Central memory CD8-positive, alpha-beta T cell (primary cell): ENCODE measurements around the gene CPSF6.

Source experiments
- ATAC-seq: fragments of 150-1000 bp; cut with Tn5 transposase; replicated peaks from 2 replicates; pipeline ENCODE4 v1.10.0; 2022; ENCODE audit warnings: mild to moderate bottlenecking, moderate FRiP score, moderate number of reproducible peaks; ENCODE audit not compliant: poor library complexity, severe bottlenecking; ENCODE audit errors: extremely low read depth
- DNase-seq, 2 donors: peaks; one replicate each; pipeline ENCODE4 v3.0.0; 2021; ENCODE audit warnings: low spot score in 2 of 2
- H3K27ac Mint-ChIP-seq: one replicate; pipeline ENCODE4 v1.8.0; 2022; ENCODE audit warnings: low read depth, mild to moderate bottlenecking, moderate library complexity, mixed read lengths
- H3K27me3 Mint-ChIP-seq: one replicate; pipeline ENCODE4 v1.8.0; 2022; ENCODE audit warnings: mixed read lengths
- H3K36me3 Mint-ChIP-seq: one replicate; pipeline ENCODE4 v1.8.0; 2022; ENCODE audit warnings: mild to moderate bottlenecking, moderate library complexity, mixed read lengths; ENCODE audit not compliant: insufficient read depth
- H3K4me1 Mint-ChIP-seq: one replicate; pipeline ENCODE4 v1.8.0; 2022; ENCODE audit warnings: mixed read lengths
- H3K4me3 Mint-ChIP-seq: one replicate; pipeline ENCODE4 v1.8.0; 2022; ENCODE audit warnings: mild to moderate bottlenecking, moderate library complexity, mixed read lengths
- H3K9me3 Mint-ChIP-seq: one replicate; pipeline ENCODE4 v1.8.0; 2022; ENCODE audit warnings: mixed read lengths

CPSF6 gene

DNA sequence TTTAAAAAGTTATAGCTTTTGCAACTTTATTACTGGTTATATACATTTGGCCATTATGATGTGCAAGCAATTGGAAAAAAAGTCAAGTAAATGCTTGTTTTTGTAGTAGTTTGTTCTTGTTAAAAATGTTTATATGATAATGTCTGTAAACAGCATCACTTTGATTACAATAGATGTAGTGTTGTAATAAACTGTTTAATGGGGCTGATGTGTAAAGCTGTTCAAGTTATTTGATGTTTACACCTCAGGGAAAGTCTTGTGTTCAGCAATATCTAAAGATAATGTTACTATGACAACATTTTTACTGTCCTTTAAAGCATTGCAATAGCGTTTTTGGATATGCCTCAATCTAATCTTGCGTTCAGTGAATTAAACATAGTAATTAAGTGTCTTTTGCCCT is 30.4 kb downstream of the CPSF6 start:
- H3K36me3 Mint-ChIP-seq: peaks cover 32% of the 10 kb centered on the region
- no peak overlapping the region for H3K4me3 Mint-ChIP-seq
- DNase-seq: no peak
- no peaks in the 10 kb centered on the region for H3K27me3 Mint-ChIP-seq
- ATAC-seq: no peak
- H3K27ac Mint-ChIP-seq: no peak overlapping the region
- peaks cover 12% of the 10 kb centered on the region for H3K4me1 Mint-ChIP-seq
- H3K9me3 Mint-ChIP-seq: no peaks in the 10 kb centered on the region

DNA sequence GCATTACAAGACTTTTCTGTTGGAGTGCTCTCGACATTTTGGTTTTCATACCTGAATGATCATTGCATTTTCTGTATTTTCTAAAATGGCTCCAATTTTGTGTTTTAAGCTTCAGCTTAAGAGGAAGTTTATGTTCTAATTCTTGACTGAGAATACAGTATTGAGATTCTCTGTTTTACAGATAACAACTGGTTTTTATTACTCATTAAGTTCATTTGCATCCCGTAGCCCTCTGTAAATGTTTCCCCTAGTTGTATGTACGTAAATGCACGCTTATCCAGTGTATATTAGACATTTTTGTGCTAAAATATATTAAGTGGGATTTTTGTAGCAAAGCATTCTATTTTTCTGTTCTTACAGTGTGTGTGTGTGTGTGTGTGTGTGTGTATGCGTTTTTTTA is 33.1 kb downstream of the CPSF6 start:
- H3K27ac Mint-ChIP-seq: no peak overlapping the region
- ATAC-seq: no peak

DNA sequence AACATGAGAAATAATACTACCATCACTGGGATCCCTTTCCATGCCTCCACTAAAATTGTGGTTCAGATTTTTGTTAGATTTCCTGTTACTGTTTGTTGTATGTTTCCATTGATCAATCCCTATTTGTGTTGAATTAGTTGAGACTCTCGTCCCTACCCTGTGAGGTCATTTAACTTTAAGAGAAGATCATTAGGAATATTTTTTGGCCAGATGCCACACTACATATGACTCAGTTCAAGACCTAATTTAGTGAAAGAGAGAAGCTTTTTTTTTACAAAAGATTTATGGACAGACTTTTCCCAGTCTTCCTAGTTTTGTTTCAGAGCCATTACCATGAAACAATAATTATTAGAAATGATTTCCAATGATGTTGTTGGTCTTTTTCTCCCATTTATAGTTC is 35.5 kb downstream of the CPSF6 start:
- H3K4me3 Mint-ChIP-seq: no peak overlapping the region
- H3K27ac Mint-ChIP-seq: peak overlapping the region; percentile 25
- H3K9me3 Mint-ChIP-seq: no peaks in the 10 kb centered on the region
- no peaks in the 10 kb centered on the region for H3K27me3 Mint-ChIP-seq
- H3K4me1 Mint-ChIP-seq: peaks cover 40% of the 10 kb centered on the region
- DNase-seq (no peak), ATAC-seq (no peak)
- H3K36me3 Mint-ChIP-seq: peaks cover 18% of the 10 kb centered on the region

More for the DNA sequence above, 33.1 kb downstream of the CPSF6 start:
- H3K36me3 Mint-ChIP-seq: peaks cover 23% of the 10 kb centered on the region
- DNase-seq: no peak
- H3K27me3 Mint-ChIP-seq: no peaks in the 10 kb centered on the region
- peaks cover 24% of the 10 kb centered on the region for H3K4me1 Mint-ChIP-seq
- H3K4me3 Mint-ChIP-seq: no peak overlapping the region
- no peaks in the 10 kb centered on the region for H3K9me3 Mint-ChIP-seq

DNA sequence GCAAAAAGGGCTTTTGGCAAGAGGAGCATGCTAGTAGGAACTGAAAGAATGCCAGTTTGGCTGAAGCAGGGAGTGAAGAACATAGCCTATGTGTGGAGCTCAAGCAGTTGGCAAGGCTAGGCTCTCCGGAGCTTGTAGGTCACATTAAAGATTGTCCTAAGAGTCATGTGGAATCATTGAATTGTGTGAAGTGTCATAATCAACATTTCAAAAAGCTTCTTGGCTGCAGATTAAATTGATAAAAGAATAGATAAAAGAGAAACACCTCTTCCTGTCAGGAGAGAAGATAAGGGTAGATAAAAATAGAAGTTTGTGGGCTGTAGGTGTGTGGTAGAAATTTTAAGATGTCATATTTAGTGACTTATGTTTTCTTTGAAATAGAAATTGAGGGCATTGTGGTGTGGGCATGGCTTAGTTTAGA is 36.1 kb downstream of the CPSF6 start:
- peaks cover 16% of the 10 kb centered on the region for H3K36me3 Mint-ChIP-seq
- H3K4me1 Mint-ChIP-seq: peaks cover 40% of the 10 kb centered on the region
- no peaks in the 10 kb centered on the region for H3K27me3 Mint-ChIP-seq
- H3K4me3 Mint-ChIP-seq: peak overlapping the region; percentile 2
- H3K9me3 Mint-ChIP-seq: no peaks in the 10 kb centered on the region
- ATAC-seq (peak; percentile 47), DNase-seq (no peak)
- peak overlapping the region; percentile 38 for H3K27ac Mint-ChIP-seq

DNA sequence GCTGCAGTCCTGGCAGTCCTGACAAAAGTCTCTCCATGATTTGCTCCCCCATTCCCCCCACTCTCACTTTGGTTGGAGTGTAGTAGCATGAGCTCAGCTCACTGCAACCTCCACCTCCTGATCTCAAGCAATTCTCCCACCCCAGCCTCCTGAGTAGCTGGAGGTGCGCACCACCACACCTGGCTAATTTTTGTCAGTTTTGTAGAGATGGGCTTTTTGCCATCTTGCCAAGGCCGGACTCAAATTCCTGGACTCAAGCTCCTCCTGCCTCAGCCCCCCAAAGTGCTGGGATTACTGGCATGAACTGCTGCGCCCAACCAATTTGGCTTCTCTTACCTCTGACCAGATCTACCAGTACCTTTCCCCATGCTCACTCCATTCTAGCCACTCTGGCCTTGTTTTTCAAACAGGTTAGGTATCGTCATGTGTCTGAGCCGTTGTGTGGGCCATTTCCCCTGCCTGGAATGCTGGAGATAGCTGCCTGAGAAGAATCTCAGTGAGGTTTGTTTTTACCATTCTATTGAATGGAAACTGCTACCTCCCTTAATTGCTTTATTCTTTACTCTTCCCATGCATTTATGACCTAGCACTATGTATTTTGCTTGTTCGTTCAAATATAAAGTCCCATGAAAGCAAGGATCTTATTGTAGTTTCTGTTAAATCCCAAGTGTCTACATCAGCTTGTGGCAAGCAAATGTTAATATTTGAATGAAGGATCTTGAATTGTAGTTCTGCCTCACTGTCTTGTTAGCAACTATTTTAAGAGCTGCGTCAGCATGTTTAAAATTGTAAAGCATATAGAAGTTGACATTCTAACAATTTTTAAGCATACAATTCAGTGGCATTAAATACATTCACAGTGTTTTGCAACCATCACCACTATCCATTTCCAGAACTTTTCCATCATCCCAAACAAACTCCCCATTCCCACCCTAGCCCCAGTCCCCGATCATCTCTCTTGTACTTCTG is 39.7 kb downstream of the CPSF6 start:
- Mint-ChIP-seq H3K9me3 (no peaks in the 10 kb centered on the region), H3K27ac (no peak overlapping the region), H3K36me3 (peaks cover 9% of the 10 kb centered on the region), H3K27me3 (no peaks in the 10 kb centered on the region), H3K4me3 (no peak overlapping the region), H3K4me1 (peaks cover 40% of the 10 kb centered on the region)
- DNase-seq (no peak), ATAC-seq (no peak)

DNA sequence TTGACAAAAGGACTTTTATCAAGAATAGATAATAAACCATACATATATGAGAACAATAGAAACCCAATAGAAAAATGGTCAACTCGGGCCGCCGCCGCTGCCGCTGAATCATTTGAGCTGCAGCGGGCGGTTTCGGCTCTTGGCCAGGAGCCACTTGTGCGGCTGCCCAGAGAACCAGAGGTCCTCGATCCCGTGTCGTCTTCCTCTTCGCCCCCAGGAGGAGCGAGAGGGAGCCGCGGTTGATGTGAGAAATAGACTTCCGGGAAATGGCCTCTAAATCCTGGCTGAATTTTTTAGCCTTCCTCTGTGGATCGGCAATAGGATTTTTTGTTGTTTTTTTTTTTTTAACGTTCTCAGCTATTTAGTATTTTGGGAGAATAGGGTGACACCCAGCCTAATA is 44.8 kb downstream of the CPSF6 start:
- DNase-seq (no peak), ATAC-seq (peak; percentile 36)
- peaks cover 23% of the 10 kb centered on the region for H3K4me1 Mint-ChIP-seq
- peaks cover 2% of the 10 kb centered on the region for H3K36me3 Mint-ChIP-seq
- H3K27me3 Mint-ChIP-seq: peaks cover 14% of the 10 kb centered on the region
- H3K27ac Mint-ChIP-seq: no peak overlapping the region
- H3K9me3 Mint-ChIP-seq: no peaks in the 10 kb centered on the region
- peak overlapping the region; percentile 57 for H3K4me3 Mint-ChIP-seq

DNA sequence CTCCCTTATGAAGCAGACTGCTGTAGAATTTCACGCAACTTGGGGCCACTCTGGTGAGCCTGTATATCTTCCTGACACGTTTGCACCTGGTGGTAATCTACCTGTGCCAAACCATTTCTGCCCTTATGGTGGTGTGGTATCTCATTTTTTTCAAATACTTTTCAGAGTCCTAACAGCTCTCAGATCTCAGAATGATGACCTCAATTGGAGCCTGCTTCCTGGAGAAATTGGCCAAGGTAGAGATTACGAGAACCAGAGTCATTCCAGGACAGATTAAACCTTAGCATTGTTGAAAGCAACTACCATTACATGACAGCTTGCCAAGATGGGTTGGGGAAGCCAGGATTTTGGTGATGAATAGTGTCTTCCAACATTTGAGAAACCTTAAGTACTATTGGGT is 48.2 kb downstream of the CPSF6 start:
- H3K27me3 Mint-ChIP-seq: peaks cover 44% of the 10 kb centered on the region
- ATAC-seq: no peak
- H3K27ac Mint-ChIP-seq: no peak overlapping the region
- no peak for DNase-seq
- peaks cover 2% of the 10 kb centered on the region for H3K36me3 Mint-ChIP-seq
- H3K4me1 Mint-ChIP-seq: peaks cover 24% of the 10 kb centered on the region
- H3K4me3 Mint-ChIP-seq: no peak overlapping the region
- H3K9me3 Mint-ChIP-seq: no peaks in the 10 kb centered on the region

DNA sequence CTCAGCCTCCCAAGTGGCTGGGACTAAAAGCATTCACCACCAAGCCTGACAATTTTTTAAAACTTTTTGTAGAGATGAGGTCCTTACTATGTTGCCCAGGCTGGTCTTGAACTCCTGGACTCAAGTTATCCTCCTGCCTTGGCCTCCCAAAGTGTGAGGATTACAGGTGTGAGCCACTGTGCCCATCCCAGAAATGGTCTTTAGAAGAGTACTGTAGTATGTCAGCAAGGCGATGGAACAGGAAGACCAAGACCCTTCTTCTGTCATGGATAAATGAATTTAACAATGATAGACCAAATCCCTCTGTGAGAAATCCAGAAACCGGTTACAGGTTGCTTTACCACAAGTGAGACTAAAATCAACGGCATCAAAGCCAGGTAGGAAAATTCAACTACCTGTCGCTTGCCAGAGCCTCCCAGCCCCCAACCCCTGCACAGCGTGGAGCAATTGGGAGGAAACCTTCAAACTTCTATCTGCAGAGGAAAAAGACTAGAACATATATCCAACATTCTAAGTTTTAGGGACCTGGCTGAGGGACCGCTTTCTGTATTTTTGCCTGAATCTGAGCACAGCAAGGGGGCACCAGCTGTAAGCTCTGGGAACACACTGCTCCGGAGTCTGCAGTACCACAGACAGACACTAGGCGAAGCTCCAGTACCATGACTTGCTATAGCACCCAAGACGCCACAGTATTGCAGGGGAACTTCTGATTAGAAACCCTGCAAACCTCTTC is 51.3 kb downstream of the CPSF6 start:
- ATAC-seq: peak; percentile 99

DNA sequence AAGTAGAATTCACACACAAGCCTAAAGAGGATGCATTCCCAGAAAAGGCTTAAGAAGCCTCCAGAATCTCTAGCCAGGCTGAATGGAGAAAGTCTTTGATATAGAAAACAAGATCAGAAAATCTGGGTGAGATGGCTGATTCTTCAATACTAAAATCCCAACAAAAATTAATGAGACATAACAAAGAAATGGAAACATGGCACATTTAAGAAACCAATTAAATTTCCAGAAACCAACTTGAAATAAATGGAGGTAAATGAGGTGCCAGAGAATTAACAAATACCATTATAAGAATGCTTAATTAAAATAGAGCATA is 51.9 kb downstream of the CPSF6 start:
- Mint-ChIP-seq H3K9me3 (no peaks in the 10 kb centered on the region), H3K36me3 (no peaks in the 10 kb centered on the region), H3K27me3 (peaks cover 78% of the 10 kb centered on the region), H3K27ac (no peak overlapping the region), H3K4me3 (no peak overlapping the region), H3K4me1 (peaks cover 4% of the 10 kb centered on the region)
- ATAC-seq: no peak
- DNase-seq: no peak

More for the DNA sequence above, 51.3 kb downstream of the CPSF6 start:
- Mint-ChIP-seq H3K9me3 (no peaks in the 10 kb centered on the region), H3K36me3 (no peaks in the 10 kb centered on the region), H3K4me1 (peaks cover 4% of the 10 kb centered on the region), H3K27me3 (peaks cover 73% of the 10 kb centered on the region), H3K4me3 (no peak overlapping the region), H3K27ac (no peak overlapping the region)
- DNase-seq: peak; percentile 63 to 68

DNA sequence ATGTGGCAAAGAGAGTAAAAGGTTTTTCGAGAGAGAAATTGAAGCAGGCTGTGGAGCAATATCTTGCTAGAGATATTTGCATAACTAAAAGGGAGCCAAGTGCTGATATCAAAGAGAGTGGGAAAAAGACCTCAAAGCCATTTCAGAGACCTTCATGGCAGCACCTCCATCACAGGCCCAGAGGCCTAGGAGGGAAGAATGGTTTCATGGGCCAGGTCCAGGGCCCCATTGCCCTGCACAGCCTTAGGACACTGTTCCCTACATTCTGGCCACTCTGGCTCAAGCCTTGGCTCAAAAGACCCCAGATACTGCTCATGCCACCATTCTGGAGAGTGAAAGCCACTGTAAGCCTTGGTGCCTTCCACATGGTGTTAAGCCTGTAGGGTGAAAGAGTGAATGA is 58.8 kb downstream of the CPSF6 start:
- no peak overlapping the region for H3K27ac Mint-ChIP-seq
- no peak overlapping the region for H3K4me3 Mint-ChIP-seq
- H3K4me1 Mint-ChIP-seq: no peaks in the 10 kb centered on the region

DNA sequence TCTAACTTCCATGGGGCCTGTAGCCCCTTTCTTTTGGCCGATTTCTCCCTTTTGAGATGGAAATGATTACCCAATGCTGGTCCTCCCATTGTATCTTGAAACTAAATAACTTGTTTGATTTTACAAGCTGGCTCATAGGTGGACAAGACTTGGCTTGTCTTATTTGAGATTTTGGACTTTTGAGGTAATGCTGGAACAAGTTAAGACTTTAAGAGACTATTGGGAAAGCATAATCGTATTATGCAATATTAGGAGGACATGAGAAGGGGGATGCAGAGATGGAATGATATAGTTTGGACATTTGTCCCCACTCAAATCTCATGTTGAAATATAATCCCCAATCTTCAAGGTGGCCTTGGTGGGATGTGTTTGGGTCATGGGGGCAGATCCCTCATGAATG is 59.6 kb downstream of the CPSF6 start:
- no peaks in the 10 kb centered on the region for H3K36me3 Mint-ChIP-seq
- H3K4me1 Mint-ChIP-seq: no peaks in the 10 kb centered on the region
- no peak overlapping the region for H3K4me3 Mint-ChIP-seq
- DNase-seq: no peak
- H3K9me3 Mint-ChIP-seq: no peaks in the 10 kb centered on the region
- peaks cover 27% of the 10 kb centered on the region for H3K27me3 Mint-ChIP-seq
- no peak for ATAC-seq
- no peak overlapping the region for H3K27ac Mint-ChIP-seq

More for the DNA sequence above, 58.8 kb downstream of the CPSF6 start:
- ATAC-seq (no peak), DNase-seq (no peak)
- Mint-ChIP-seq H3K27me3 (peaks cover 35% of the 10 kb centered on the region), H3K9me3 (no peaks in the 10 kb centered on the region), H3K36me3 (no peaks in the 10 kb centered on the region)

DNA sequence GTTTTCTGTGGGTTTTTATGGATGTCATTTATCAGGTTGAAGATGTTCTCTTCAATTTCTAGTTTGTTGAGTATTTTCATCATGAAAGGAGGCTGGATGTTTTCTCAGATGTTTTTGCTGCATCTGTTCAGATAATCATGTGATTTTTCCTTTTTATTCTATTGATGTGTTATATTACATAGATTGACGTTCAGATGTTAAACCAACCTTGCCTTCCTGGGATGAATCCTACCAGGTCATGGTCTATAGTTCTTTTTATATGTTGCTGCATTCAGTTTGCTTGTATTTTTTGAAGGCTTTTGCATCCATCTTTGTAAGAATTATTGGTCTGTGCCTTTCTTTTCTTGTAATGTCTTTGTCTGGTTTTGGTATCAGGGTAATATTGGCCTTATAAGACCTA is 64.9 kb downstream of the CPSF6 start:
- no peaks in the 10 kb centered on the region for H3K4me1 Mint-ChIP-seq
- no peaks in the 10 kb centered on the region for H3K36me3 Mint-ChIP-seq
- no peak for ATAC-seq
- H3K9me3 Mint-ChIP-seq: no peaks in the 10 kb centered on the region
- no peak for DNase-seq
- no peak overlapping the region for H3K27ac Mint-ChIP-seq
- peaks cover 9% of the 10 kb centered on the region for H3K27me3 Mint-ChIP-seq
- H3K4me3 Mint-ChIP-seq: no peak overlapping the region

DNA sequence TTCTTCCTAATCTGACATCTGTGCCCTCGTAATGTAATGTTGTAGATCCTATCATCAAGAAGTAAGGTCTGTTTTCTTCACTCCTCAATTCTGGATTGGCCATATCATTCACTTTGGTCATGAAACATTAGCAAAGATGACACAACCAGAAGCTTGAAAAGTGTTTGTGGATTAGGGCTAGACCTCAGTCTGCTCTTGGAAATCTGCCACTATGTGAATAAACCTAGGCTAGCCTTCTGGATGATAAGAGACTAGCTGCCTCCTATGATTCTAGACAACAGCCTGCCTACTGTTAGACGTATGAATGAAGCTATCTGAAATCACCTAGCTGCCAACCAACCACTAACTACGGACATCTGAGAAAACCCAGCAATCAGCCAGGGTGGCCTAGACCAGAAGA is 70.1 kb downstream of the CPSF6 start:
- no peak overlapping the region for H3K27ac Mint-ChIP-seq
- H3K27me3 Mint-ChIP-seq: peaks cover 9% of the 10 kb centered on the region
- H3K36me3 Mint-ChIP-seq: no peaks in the 10 kb centered on the region
- ATAC-seq (no peak), DNase-seq (no peak)
- H3K9me3 Mint-ChIP-seq: no peaks in the 10 kb centered on the region
- no peaks in the 10 kb centered on the region for H3K4me1 Mint-ChIP-seq
- H3K4me3 Mint-ChIP-seq: no peak overlapping the region
